GM04504 (cell line): ENCODE data around the gene BPIFA3.

Experiments
- DNase-seq: peaks from one replicate; pipeline ENCODE4 v3.0.0-alpha.2; 2012; ENCODE audit warnings: low read depth

The BPIFA3 gene

GRCh38 chr20:33224399-33224798, 7.2 kb downstream of the BPIFA3 start:
- DNase-seq: no peak

GRCh38 chr20:33229843-33230242, 12.7 kb downstream of the BPIFA3 start:
- no peak for DNase-seq

GRCh38 chr20:33231237-33231636, 14.1 kb downstream of the BPIFA3 start:
- no peak for DNase-seq

GRCh38 chr20:33232486-33233072, 15.4 kb downstream of the BPIFA3 start:
- no peak for DNase-seq

GRCh38 chr20:33233129-33233774, 16.1 kb downstream of the BPIFA3 start:
- DNase-seq: no peak

GRCh38 chr20:33234050-33234449, 16.9 kb downstream of the BPIFA3 start:
- DNase-seq: no peak

GRCh38 chr20:33235696-33236095, 18.5 kb downstream of the BPIFA3 start, which contains the start of gene BPIFA1:
TSS of gene BPIFA1 (plus strand) at chr20:33235996. CDS start at chr20:33237712, 1,716 bp downstream.
- no peak for DNase-seq

GRCh38 chr20:33236351-33236750, 19.2 kb downstream of the BPIFA3 start:
- no peak for DNase-seq

GRCh38 chr20:33237989-33238388, 20.8 kb downstream of the BPIFA3 start:
- DNase-seq: no peak

GRCh38 chr20:33239418-33239817, 22.3 kb downstream of the BPIFA3 start:
- DNase-seq: no peak

GRCh38 chr20:33239979-33240736, 23.0 kb downstream of the BPIFA3 start:
- no peak for DNase-seq

GRCh38 chr20:33240923-33241322, 23.8 kb downstream of the BPIFA3 start:
- no peak for DNase-seq

GRCh38 chr20:33242319-33243100, 25.4 kb downstream of the BPIFA3 start:
- DNase-seq: no peak

GRCh38 chr20:33246077-33246476, 28.9 kb downstream of the BPIFA3 start:
- DNase-seq: no peak

- no peak for DNase-seq
Observed at GRCh38 chr20:33249456-33249855, 32.3 kb downstream of the BPIFA3 start.

- DNase-seq: no peak
Observed at GRCh38 chr20:33250666-33251065, 33.5 kb downstream of the BPIFA3 start.

GRCh38 chr20:33251496-33251895, 34.3 kb downstream of the BPIFA3 start:
- no peak for DNase-seq

GRCh38 chr20:33252460-33252859, 35.3 kb downstream of the BPIFA3 start:
- no peak for DNase-seq

GRCh38 chr20:33255005-33255404, 37.9 kb downstream of the BPIFA3 start:
- no peak for DNase-seq

GRCh38 chr20:33257237-33257636, 40.1 kb downstream of the BPIFA3 start:
- no peak for DNase-seq

- DNase-seq: no peak
Observed at GRCh38 chr20:33259371-33259770, 42.2 kb downstream of the BPIFA3 start.

- DNase-seq: no peak
Observed at GRCh38 chr20:33261465-33261864, 44.3 kb downstream of the BPIFA3 start.
